ENCODE measurements around the gene CARHSP1.
"Not testable (repeated sequence)": the region's sequence is repeated elsewhere in the genome, so short reads cannot be mapped to it uniquely, and the experiment has no call there.

CARHSP1 gene

DNA sequence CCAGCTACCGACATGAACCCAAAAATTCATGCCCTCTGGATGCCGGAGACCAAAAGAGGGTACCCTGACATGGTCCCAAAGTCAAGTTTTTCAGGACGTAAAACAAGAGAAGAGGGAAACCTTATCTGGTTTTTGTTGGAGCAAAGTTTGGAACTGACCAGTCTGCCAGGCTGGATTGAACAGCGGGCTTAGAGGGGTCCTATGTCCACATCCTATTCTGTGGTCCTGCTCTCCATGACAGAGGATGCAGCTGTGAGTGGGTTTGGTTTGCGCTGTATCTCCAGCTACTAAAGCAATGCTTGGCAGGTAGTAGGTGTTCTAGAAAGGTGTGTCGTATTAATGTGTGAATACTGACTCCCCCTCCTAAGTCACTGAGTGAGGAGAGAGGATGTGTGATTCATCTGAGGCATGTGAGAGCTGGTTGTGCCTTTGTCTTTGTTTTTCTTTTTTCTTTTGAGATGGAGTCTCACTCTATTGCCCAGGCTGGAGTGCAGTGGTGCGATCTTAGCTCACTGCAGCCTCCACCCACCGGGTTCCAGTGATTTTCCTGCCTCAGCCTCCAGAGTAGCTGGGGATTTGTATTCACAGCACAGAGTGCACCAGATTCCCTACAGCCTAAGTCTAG, 40.2 kb downstream of the CARHSP1 start:
- DNase-seq (ENCODE audit: low spot score) = no peak

DNA sequence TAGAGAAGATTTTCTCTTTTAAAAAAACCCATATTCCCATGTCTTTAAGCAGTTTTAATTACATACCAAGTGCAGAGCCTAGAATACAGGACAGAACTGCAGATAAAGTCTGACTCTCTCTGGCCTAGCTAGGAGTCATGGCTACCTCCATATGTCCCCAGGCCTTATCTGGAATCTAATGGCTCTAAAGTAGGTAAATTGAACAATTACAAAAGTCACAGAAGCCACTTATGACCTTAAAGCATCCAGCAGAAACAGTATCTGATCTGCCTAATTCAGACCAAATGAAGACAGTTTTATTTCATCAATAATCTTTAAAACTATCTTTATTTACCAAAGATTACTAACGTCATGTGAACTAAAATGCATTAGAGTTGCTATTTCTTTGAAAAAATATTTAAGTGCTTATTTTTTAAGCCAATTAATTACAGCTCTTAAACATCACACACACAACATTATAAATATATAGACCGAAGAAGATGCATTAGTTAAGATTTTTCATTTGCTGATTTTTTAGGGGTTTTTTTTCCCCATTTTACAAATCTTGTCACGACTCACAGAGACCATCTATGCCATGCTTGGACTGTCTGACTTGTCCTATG, 42.4 kb downstream of the CARHSP1 start:
- no peak for DNase-seq (ENCODE audit: low spot score)

- no peak for DNase-seq (ENCODE audit: low spot score)
Measured at GRCh38 chr16:8822403-8822802, 46.4 kb downstream of the CARHSP1 start.

- DNase-seq (ENCODE audit: low spot score) = no peak
Measured at GRCh38 chr16:8819411-8820034, 49.3 kb downstream of the CARHSP1 start.

GRCh38 chr16:8818504-8819270, 50.1 kb downstream of the CARHSP1 start:
- no peak for DNase-seq (ENCODE audit: low spot score)

GRCh38 chr16:8816967-8817655, 51.7 kb downstream of the CARHSP1 start:
- peak; percentile 27 for DNase-seq (ENCODE audit: low spot score)

DNA sequence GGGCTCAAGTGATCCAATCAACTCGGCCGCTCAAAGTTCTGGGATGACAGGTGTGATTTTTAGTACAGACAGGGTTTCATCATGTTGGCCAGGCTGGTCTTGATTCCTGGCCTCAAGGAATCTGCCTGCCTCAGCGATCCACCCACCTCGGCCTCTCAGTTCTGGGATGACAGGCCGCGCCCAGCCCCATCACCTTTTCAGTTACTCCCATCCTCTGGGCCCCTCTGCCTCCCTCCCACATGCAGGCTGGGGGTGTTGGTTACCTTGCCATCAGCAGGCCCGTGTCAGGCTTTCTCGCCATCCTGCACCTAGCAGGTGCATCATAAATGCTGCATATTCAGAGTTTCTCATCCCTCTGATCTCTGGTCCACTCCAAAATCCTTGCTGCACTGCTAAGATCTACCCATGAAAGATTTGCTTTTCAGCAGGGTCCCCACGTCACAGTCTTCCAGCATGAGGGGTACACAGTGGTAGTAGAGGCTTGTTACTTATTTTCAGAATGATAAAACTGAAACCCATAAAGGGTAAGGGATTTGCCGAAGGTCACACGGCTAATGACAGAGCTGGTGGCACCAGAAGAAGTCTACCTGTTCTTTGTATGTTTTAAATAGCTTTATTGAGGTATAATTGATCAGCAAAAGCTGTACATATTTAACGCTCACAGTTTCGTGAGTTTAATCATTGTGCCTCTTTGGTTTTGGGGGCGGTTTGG, 54.6 kb downstream of the CARHSP1 start:
- no peak for DNase-seq (ENCODE audit: low spot score)

DNA sequence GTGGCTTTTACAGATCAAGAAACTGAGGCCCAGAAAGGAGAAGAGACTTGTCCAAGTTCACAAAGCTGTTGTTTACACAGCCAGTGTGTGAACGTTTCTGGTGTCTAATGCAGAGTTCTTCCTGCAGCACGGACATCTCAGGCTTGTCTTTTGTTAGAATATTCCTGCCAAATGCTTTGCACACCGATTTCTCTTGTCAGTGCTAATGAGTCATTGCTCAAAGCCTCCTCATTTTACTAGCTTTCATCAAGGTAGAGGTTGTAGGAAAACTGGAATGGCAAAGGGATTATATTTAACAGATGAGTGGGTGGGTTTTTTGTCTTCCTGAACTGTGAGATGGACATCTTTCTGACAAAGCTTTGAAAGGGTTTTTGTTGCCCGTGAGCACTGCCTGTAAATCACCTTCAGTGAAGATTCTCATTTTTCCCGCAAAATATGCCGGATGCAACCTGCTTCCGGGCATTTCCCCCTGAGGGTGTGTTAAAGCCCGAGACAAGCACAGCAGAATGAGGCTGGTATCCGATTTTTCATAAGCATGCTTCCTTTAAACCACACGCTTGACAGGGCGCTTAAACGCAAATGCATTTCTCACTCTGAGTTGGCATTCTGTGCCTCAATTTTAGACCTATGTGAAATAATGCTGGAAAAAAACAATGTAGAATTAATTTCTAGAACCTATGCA, 56.5 kb downstream of the CARHSP1 start:
- DNase-seq (ENCODE audit: low spot score) = no peak

- no peak for DNase-seq (ENCODE audit: low spot score)
Measured at GRCh38 chr16:8808613-8809353, 60.0 kb downstream of the CARHSP1 start.

GRCh38 chr16:8808009-8808408, 60.8 kb downstream of the CARHSP1 start:
- DNase-seq (ENCODE audit: low spot score) = no peak

GRCh38 chr16:8807189-8807588, 61.6 kb downstream of the CARHSP1 start:
- no peak for DNase-seq (ENCODE audit: low spot score)

GRCh38 chr16:8806272-8806983, 62.4 kb downstream of the CARHSP1 start:
- DNase-seq (ENCODE audit: low spot score) = no peak

DNA sequence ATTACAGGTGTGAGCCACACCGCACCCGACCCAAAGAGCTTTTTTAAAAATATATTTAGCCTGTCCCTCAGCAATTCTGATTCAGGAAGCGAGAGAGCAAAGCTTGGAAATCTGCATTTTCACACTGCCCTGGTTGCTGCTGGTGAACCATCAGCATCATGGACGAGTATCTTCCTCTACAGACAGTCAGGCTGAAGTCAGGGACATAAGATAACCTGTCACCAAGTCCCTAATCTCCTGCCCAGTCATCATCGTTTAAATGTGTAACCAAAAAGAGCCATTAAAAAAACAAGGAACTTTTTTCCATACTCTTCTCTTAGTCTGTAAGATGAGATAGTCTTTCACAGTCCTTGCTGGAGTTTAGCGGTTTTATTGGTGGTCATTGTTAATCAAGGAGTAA, 64.5 kb downstream of the CARHSP1 start:
- DNase-seq (ENCODE audit: low spot score) = no peak

DNA sequence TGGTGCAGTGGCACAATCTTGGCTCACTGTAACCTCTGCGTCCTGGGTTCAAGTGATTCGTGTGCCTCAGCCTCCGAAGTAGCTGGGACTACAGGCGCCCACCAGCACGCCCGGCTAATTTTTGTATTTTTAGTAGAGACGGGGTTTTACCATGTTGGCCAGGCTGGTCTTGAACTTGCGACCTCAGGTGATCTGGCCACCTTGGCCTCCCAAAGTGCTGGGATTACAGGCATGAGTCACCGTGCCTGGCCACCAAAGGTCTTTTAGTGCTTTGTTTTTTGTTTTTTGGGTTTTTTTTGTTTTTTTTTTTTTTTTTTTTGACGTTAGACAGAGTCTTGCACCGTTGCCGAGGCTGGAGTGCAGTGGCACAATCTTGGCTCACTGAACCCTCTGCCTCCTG, 65.1 kb downstream of the CARHSP1 start:
- not testable (repeated sequence) for DNase-seq (ENCODE audit: low spot score)
